Fibroblast of lung (primary cell): ENCODE results near the gene DCPS. TPM values are rescaled to one million over a fixed set of nuclear protein-coding genes. Genes with fewer than 3 reads are reported as not detected.

Source experiments
- DNase-seq, 2 donors: peaks; one replicate each; pipeline versions ENCODE4 v3.0.0 to v3.0.0-alpha.2; 2010; ENCODE audit warnings: low read depth in 2 of 2
- H2AFZ ChIP-seq: 2 replicates; pipeline ENCODE4 v1.5.1; 2012; ENCODE audit warnings: low read length, control low read depth, inconsistent platforms
- H3K27ac ChIP-seq: 2 replicates; pipeline ENCODE4 v1.5.1; 2011; ENCODE audit warnings: low read length, control low read depth; ENCODE audit not compliant: insufficient read depth
- H3K27me3 ChIP-seq: 2 replicates; pipeline ENCODE4 v1.5.1; 2011; ENCODE audit warnings: mild to moderate bottlenecking, low read length; ENCODE audit not compliant: control insufficient read depth, insufficient read depth
- H3K36me3 ChIP-seq: 2 replicates; pipeline ENCODE4 v1.5.1; 2011; ENCODE audit warnings: low read length; ENCODE audit not compliant: control insufficient read depth, insufficient read depth
- H3K4me1 ChIP-seq: 2 replicates; pipeline ENCODE4 v1.5.1; 2011; ENCODE audit warnings: low read length; ENCODE audit not compliant: control insufficient read depth, insufficient read depth; ENCODE audit errors: extremely low read depth
- H3K4me2 ChIP-seq: 2 replicates; pipeline ENCODE4 v1.5.1; 2011; ENCODE audit warnings: low read length, control low read depth; ENCODE audit not compliant: insufficient read depth; ENCODE audit errors: extremely low read depth
- H3K4me3 ChIP-seq, 4 experiments: fragments of 200-600 bp in 1 of 4; sonication (generic) in 1 of 4; replicated peaks in 1 of 4; 2 replicates each; pipeline ENCODE4 v1.5.1; 2011 to 2016; ENCODE audit warnings: low read length in 4 of 4, low read depth in 3 of 4, mild to moderate bottlenecking in 3 of 4, control low read depth in 2 of 4, inconsistent platforms in 1 of 4, mixed read lengths in 1 of 4; ENCODE audit not compliant: insufficient read depth in 1 of 4; ENCODE audit errors: control extremely low read depth in 1 of 4
- H3K79me2 ChIP-seq: 2 replicates; pipeline ENCODE4 v1.5.1; 2012; ENCODE audit warnings: mild to moderate bottlenecking, low read length, inconsistent platforms; ENCODE audit not compliant: control insufficient read depth, insufficient read depth
- H3K9ac ChIP-seq: 2 replicates; pipeline ENCODE4 v1.5.1; 2011; ENCODE audit warnings: mild to moderate bottlenecking, low read length, control low read depth; ENCODE audit not compliant: insufficient read depth
- H3K9me3 ChIP-seq: 2 replicates; pipeline ENCODE4 v1.5.1; 2012; ENCODE audit warnings: low read depth, low read length; ENCODE audit not compliant: control insufficient read depth, insufficient read depth
- H4K20me1 ChIP-seq: 2 replicates; pipeline ENCODE4 v1.5.1; 2011; ENCODE audit warnings: low read length; ENCODE audit not compliant: control insufficient read depth, insufficient read depth; ENCODE audit errors: extremely low read depth
- EZH2 ChIP-seq: IDR thresholded peaks from 2 replicates; pipeline ENCODE4 v1.5.1; 2012; ENCODE audit warnings: low read length, control low read depth, mild to moderate bottlenecking; ENCODE audit errors: missing control alignments
- polyA plus RNA-seq, 2 donors: library from polyadenylated mRNA; depleted of rRNA in 1 of 2; stranded (reverse) in 1 of 2; unstranded in 1 of 2; fragments of >200 nt; gene quantifications; 2 replicates each; pipeline ENCODE4 v1.2.1, GENCODE V29; 2011 to 2012; ENCODE audit warnings: missing spikeins in 1 of 2
- total RNA-seq: library from RNA; depleted of rRNA; stranded (reverse); fragments of >200 nt; gene quantifications from 2 replicates; pipeline ENCODE4 v1.2.1, GENCODE V29; 2014
- TF ChIP-seq, protein P1 (sequence below), 2 donors: IDR thresholded peaks in 1 of 2; conservative IDR thresholded peaks in 1 of 2; 1 replicate in 1 of 2; 2 replicates in 1 of 2; pipeline ENCODE4 v1.5.1; 2011 to 2012; ENCODE audit warnings: low read length in 2 of 2, control low read depth in 1 of 2, inconsistent platforms in 1 of 2, low read depth in 1 of 2, mild to moderate bottlenecking in 1 of 2

Gene DCPS
- total and polyA plus RNA-seq, 2 donors (not counting 1 experiment from before 2014, with no cell fraction given) = 13.0 to 22.7 TPM

DNA sequence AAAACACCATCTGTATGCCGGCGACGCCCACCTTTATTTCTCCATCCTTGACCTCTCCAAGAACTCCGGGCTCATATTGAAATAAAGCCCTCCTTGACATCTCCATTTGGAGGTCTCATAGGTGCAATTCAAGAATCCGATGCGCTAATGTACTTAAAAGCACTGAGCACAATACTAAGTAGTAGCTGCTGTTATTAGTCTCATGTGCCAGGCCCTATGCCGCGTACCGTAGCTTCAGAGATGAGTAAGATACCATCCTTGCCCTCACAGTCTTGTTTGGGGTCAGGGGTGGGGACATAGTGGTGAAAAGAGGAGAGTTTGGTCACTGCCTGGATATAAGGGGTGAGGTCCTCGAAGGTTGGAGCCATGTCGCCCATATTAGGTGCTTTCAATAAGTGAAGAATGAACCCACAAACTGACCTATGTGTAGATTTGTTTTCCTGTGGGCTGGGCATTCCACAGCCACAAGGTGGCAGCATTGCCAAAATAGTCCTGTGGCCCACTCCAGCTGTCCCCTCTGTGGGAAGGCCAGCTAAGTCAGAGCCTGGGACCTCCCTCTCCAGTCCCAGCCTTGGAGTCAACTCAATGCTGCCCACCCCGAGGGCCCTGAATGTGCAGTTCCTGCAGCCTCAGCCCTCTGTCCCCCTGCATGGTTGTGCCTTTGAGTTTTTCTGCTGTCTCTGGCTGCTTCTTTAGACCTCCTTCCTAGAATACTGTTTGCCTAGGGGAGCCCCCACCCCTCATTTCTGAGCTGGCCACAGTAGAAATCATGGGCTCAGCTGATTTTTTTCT lies 6.5 kb downstream of the DCPS start:
- Histone ChIP-seq H3K27me3 (no peaks in the 10 kb centered on the region), H3K27ac (no peak overlapping the region), H3K9ac (no peak overlapping the region), H3K4me1 (no peaks in the 10 kb centered on the region), H2AFZ (no peak overlapping the region), H3K9me3 (no peaks in the 10 kb centered on the region), H3K4me2 (no peak overlapping the region), H3K79me2 (no peaks in the 10 kb centered on the region), H3K36me3 (peaks cover 3% of the 10 kb centered on the region), H4K20me1 (no peaks in the 10 kb centered on the region), H3K4me3 (no peak overlapping the region)
- TF ChIP-seq, protein P1, sequence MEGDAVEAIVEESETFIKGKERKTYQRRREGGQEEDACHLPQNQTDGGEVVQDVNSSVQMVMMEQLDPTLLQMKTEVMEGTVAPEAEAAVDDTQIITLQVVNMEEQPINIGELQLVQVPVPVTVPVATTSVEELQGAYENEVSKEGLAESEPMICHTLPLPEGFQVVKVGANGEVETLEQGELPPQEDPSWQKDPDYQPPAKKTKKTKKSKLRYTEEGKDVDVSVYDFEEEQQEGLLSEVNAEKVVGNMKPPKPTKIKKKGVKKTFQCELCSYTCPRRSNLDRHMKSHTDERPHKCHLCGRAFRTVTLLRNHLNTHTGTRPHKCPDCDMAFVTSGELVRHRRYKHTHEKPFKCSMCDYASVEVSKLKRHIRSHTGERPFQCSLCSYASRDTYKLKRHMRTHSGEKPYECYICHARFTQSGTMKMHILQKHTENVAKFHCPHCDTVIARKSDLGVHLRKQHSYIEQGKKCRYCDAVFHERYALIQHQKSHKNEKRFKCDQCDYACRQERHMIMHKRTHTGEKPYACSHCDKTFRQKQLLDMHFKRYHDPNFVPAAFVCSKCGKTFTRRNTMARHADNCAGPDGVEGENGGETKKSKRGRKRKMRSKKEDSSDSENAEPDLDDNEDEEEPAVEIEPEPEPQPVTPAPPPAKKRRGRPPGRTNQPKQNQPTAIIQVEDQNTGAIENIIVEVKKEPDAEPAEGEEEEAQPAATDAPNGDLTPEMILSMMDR (conservative IDR thresholded peaks at IDR 0.05 in 1 of 2, IDR thresholded peaks at IDR 0.05 in 1 of 2; ENCODE audit: low read depth in 1 of 2, low read length in 2 of 2) = peak; percentile 90 to 95
- TF ChIP-seq EZH2 = no peak
- peak; percentile 58 to 77 for DNase-seq

GRCh38 chr11:126310992-126311310 lies 7.1 kb downstream of the DCPS start:
- Histone ChIP-seq H4K20me1 (no peaks in the 10 kb centered on the region), H3K4me2 (no peak overlapping the region), H3K27me3 (no peaks in the 10 kb centered on the region), H3K27ac (no peak overlapping the region), H3K79me2 (no peaks in the 10 kb centered on the region), H3K4me3 (no peak overlapping the region), H3K36me3 (peaks cover 3% of the 10 kb centered on the region), H3K4me1 (no peaks in the 10 kb centered on the region), H3K9me3 (no peaks in the 10 kb centered on the region), H2AFZ (no peak overlapping the region), H3K9ac (no peak overlapping the region)
- TF ChIP-seq, protein P1 (conservative IDR thresholded peaks at IDR 0.05 in 1 of 2, IDR thresholded peaks at IDR 0.05 in 1 of 2; ENCODE audit: low read depth in 1 of 2, low read length in 2 of 2) = no peak
- no peak for TF ChIP-seq EZH2
- DNase-seq = peak in 1 of 2 donors; percentile 9

DNA sequence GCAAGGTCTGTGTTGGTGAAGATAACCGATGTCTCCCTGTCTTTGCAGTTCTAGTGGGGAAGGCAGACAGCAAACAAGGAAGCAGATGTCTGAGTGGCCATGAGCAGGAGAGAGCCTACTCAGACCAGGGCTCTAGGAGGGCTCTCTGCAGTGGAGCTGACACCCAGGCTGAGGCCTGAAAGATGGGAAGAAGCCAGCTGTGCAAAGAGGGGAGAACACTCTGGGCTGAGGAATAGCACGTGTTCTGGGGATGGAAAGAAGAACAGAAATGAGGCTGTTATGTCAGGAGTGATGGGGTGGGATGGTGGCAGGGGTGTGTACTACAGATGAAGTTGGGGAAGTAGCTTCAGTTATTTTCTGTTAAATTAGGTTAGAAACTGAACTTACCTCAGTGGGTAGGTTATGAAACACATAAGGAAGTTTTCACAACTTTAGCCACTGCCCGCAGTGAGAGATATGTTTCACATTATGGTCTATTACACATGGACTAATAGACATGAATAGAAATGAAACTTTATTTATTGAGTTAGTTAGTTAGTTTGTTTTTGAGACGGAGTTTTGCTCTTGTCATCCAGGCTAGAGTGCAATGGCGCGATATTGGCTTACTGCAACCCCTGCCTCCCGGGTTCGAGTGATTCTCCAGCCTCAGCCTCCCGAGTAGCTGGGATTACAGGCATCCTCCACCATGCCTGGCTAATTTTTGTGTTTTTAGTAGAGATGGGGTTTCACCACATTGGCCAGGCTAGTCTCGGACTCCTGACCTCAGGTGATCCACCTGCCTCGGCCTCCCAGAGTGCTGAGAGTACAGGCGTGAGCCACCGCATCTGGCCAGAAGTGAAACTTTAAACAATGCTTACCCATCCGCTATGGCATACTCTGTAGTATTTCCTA lies 7.8 kb downstream of the DCPS start:
- no peak overlapping the region for H3K4me2 ChIP-seq

More for the DNA sequence above, 7.8 kb downstream of the DCPS start:
- H3K9ac ChIP-seq = no peak overlapping the region
- DNase-seq = no peak
- peaks cover 3% of the 10 kb centered on the region for H3K36me3 ChIP-seq
- no peaks in the 10 kb centered on the region for H4K20me1 ChIP-seq
- no peak overlapping the region for H3K27ac ChIP-seq
- no peaks in the 10 kb centered on the region for H3K4me1 ChIP-seq
- no peak overlapping the region for H3K4me3 ChIP-seq
- no peaks in the 10 kb centered on the region for H3K79me2 ChIP-seq
- no peak overlapping the region for H2AFZ ChIP-seq
- H3K27me3 ChIP-seq = no peaks in the 10 kb centered on the region
- TF ChIP-seq EZH2 = no peak
- TF ChIP-seq, protein P1 (conservative IDR thresholded peaks at IDR 0.05 in 1 of 2, IDR thresholded peaks at IDR 0.05 in 1 of 2; ENCODE audit: low read depth in 1 of 2, low read length in 2 of 2) = no peak
- no peaks in the 10 kb centered on the region for H3K9me3 ChIP-seq
